C4-2B (cell line): ENCODE data around the gene SP2.

Experiments used
- CTCF ChIP-seq: fragments of 450-650 bp; conservative IDR thresholded peaks from 2 replicates; pipeline ENCODE4 v1.5.1; 2017; ENCODE audit warnings: mild to moderate bottlenecking
- ZFX ChIP-seq: fragments of 450-650 bp; IDR thresholded peaks from 2 replicates; pipeline ENCODE4 v1.6.1; 2017

DNA sequence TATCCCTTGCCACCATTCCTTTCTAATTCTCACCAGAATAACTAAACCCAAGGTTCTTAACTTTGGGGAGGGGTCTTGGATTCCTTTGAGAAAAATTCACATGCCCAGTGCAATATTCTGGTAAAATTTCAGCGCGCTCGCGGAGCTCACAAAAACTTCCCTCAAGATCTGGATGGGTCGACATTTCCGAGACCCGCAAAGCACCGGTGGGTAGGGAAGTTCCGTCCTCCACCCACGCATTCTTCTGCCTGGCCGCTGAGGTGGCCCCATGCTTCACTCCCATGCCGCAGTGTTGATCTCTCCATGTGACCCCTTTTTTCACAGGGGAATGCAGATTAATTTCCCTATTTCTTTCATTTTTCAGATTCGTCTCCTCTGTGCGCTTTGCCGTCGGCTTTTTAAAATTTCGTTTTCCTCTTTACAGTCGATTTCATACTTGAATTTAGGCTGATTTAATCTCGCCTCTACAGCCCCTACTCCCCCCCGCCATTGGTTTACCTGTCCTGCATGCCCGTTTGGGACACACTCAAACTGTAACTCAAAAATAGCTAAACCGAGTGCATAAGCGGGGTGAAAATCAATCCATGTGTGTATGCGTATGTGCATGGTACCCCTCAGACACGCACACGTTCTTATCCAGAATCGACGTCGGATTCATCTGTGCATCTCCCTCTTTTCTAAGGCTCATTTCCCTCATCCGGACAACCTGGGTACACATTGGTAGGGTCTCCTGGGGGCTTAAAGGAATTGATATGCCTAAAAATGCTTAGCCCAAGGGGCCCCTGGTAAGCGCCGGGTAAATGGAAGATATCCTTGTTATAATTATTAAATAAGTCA, 43.7 kb upstream of the SP2 start:
- TF ChIP-seq CTCF (no peak), ZFX (no peak)
